DOHH2 (cell line): ENCODE results near the gene PKHD1.

Experiments
- EZH2phosphoT487 ChIP-seq: fragments of 200-600 bp; sonication (generic); IDR thresholded peaks from 2 replicates; pipeline ENCODE4 v1.6.1; 2017; ENCODE audit warnings: borderline replicate concordance, mild to moderate bottlenecking, antibody characterized with exemption, low read length, moderate library complexity, mixed read lengths
- TF ChIP-seq, protein P1 (sequence below): fragments of 200-600 bp; sonication (generic); IDR thresholded peaks from one replicate; pipeline ENCODE4 v1.5.1; 2014; ENCODE audit warnings: antibody characterized with exemption, mild to moderate bottlenecking, low read depth, low read length; ENCODE audit not compliant: poor library complexity, severe bottlenecking

DNA sequence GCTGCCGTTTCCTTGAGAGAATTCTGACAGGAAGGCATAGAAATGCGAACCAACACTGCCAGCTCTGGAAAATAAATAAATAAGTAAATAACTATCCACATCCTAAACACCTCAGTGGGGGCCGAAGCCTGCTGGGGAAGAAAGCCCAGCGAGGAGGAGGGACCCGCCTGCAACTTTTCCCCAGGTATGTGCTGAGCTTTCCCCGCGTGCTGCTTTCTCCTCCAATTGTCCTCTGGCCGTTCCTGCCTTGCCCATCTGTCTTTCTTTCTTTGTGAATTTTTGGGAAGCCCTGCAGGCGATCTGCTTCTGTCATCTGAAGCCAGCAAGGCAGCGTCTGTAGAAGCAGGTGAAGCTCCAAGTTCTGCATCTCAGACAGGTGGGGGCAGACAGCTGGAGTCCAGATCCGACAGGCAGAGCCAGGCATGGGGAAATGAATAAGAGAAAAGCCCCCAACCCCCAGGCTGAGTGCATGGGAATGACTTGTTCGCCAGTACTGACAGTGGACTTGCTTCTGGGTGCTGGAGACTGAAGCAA, 49.6 kb upstream of the PKHD1 start:
- TF ChIP-seq EZH2phosphoT487: no peak
- TF ChIP-seq, protein P1, sequence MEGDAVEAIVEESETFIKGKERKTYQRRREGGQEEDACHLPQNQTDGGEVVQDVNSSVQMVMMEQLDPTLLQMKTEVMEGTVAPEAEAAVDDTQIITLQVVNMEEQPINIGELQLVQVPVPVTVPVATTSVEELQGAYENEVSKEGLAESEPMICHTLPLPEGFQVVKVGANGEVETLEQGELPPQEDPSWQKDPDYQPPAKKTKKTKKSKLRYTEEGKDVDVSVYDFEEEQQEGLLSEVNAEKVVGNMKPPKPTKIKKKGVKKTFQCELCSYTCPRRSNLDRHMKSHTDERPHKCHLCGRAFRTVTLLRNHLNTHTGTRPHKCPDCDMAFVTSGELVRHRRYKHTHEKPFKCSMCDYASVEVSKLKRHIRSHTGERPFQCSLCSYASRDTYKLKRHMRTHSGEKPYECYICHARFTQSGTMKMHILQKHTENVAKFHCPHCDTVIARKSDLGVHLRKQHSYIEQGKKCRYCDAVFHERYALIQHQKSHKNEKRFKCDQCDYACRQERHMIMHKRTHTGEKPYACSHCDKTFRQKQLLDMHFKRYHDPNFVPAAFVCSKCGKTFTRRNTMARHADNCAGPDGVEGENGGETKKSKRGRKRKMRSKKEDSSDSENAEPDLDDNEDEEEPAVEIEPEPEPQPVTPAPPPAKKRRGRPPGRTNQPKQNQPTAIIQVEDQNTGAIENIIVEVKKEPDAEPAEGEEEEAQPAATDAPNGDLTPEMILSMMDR: no peak
